Skin of body (tissue), 2 donors: ENCODE data around the gene CIC. TPM values are rescaled to one million over a fixed set of nuclear protein-coding genes. Genes with fewer than 3 reads are reported as not detected.
"Not testable (repeated sequence)": the region's sequence is repeated elsewhere in the genome, so short reads cannot be mapped to it uniquely, and the experiment has no call there.

ENCODE experiments used
- DNase-seq: peaks from one replicate; lab custom pipeline; 2025; lab: John Stamatoyannopoulos, UW
- total RNA-seq: library from RNA; depleted of rRNA; stranded (reverse); fragments of >200 nt; gene quantifications from one replicate; pipeline ENCODE4 v1.2.3, GENCODE V29; 2014

Gene CIC
- total RNA-seq, 1 donor from 2014 or later = 22.4 TPM

DNA sequence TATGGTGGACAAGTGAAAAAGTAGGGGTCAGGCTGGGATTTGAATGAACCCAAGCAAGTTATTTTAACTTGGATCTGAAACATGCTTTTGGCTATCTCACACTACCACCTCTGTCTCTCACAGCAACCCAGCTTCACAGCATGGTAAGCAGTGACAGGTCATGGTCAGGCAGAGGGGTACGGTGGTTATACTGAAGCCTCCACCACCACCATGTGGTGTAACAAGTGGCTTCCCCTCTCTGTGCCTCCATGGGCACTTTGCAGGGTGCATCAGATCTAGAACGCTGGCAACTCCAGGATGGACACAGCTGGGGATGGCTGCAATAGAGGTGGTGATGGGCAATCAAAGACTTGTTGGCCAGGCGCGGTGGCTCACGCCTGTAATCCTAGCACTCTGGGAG lies 43.3 kb downstream of the CIC start:
- no peak for DNase-seq

DNA sequence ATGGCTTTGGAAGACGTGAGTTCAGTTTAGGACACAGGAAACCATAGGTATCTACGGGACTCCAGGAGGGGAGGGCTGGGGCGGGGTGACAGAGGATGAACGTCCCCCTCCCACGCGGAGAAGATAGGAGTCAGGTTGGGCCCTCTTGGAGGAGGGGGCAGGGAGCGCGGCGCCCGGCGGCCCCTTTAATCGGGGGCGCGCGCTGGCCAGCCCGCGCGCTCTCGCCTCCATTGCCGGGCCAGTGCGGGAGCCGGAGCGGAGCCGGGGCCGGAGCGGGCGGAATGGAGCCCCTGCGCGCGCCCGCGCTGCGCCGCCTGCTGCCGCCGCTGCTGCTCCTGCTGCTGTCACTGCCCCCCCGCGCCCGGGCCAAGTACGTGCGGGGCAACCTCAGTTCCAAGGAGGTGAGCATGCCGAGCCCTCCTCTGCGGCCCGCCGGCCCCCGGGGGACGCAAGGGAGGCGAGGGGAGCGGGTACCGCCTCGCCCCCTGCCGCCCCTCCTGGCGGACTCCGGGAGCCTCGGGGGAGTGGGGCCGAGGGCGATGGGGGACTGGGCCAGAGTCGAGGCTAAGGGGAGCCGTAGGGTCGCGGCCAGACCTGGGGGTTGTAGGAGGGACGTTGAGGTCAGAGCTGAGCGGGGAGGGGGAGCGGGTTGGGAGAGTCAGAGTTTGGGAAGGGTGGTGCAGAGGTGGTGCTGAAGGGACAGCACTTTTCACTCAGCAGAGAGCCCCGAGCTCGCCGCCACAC lies 44.2 kb downstream of the CIC start, which contains the start of gene TMEM145:
TMEM145 (plus strand) TSS at position 214 of the 744 bp plus-strand sequence; CDS start at position 282, 68 bp downstream.
- no peak for DNase-seq

DNA sequence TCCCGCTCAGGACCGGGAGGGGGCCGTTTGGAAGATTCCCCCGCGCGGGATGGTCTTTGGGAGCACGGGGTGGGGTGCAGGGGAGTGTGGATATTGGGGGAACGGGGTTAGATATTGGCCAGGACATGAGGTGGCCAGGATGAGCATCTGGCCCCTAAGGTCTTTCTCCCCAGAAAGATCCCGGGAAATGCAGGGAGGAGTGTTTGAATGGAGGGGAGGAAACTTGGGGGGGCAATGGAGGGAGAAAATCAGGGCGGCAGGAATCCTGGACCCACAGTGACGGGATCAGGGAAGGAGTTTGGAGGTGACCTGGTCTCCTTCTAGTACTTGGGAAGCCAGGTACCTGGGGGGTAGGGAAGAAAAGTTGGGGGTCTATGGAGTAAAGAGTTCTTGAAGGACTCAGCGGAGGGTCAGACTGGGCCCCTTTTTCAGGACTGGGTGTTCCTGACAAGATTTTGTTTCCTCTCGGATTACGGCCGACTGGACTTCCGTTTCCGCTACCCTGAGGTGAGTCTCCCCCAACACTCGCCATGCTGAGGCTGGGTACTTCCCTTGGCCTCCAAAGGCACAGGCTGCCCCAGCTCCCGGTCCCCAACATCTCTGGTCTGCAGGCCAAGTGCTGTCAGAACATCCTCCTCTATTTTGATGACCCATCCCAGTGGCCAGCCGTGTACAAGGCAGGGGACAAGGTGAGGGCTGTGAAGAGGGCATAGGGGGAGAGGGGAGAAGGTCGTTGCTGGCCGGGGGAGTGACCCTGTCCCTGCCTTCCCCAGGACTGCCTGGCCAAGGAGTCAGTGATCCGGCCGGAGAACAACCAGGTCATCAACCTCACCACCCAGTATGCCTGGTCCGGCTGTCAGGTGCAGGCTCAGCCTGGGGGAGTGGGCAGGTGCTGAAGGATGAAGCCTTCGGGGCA lies 45.0 kb downstream of the CIC start:
- DNase-seq = no peak

DNA sequence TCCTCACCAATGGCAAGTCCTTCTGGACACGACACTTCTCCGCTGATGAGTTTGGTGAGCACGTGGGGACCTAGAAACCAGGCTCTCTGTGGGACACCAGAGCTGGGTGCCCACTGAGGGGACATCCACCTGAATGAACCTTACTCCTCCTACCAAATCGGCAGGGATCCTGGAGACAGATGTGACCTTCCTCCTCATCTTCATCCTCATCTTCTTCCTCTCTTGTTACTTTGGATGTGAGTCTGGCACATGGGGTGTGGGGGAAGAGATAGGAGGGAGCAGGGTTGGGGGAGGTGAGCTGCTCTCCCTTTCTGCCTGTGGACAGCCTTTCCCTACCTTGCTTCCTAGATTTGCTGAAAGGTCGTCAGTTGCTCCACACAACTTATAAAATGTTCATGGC lies 46.0 kb downstream of the CIC start:
- DNase-seq = no peak

DNA sequence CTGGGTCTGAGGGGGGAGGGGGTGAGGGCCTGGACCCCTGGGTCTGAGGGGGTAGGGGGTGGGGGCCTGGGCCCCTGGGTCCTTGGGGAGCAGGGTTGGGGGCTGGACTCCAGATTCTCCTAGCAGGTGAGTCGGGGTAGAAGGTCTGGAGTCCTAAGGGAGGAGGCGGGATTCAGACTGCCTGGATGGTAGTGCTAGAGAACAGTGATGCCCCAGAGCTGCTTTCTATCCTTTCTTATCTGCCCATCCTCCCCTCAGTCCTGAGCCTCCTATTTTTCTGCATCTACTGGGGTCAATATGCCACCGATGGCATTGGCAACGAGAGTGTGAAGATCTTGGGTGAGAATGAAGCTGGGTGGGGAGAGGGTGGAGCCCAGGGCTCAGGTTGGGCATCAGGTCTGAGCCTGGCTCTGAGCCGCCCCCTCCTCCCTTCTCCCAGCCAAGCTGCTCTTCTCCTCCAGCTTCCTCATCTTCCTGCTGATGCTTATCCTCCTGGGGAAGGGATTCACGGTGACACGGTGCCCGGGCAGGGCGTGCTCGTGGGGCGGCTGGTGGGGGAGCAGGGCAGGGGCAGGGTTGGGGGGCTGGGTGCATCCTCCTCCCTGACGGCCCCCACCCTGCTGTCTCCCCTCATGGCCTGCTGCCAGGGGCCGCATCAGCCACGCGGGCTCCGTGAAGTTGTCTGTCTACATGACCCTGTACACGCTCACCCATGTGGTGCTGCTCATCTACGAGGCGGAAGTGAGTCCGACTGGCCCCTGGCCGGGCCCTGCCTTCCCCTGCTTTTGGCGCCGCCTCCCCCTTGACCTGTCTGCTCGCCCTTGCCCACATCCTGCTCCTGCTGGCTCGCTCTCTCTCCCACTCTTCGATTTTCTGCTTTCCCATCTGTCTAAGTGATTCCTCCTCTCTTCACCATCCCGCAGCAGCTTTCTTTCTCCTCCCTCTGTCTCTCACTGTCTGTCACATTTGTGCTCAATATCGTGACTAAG lies 47.5 kb downstream of the CIC start:
- no peak for DNase-seq

DNA sequence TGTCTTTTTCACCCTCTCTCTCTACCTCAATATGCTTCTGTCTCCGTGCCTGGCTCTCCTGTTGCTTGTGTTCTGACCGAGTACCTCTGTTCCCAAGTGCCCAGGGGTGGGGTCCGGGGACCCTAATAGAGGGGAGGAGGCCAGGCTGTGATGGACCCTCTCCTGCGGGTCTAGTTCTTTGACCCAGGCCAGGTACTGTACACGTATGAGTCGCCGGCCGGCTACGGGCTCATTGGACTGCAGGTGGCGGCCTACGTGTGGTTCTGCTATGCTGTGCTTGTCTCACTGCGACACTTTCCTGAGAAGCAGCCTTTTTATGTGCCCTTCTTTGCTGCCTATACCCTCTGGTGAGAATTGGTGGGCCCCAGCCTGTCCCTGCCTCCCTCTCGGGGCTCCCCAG lies 48.5 kb downstream of the CIC start:
- no peak for DNase-seq

DNA sequence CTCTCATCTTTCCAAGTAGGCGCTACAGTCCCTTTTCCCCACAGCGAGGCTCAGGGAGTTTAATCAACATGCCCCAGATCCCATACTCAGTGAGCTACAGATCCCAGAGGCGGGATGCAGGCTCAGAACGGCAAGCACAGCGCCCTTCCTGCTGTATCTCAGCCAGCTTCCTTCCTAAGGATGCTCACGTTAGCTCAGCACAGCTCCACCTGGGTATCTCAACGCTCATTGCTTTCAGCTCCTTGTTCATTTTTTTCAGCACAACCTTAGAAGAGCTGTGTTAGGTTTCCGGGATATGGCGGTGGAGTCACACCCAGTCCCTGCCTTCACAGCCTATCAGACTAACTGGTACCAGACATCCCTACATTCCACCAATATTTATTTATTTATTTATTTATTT lies 53.3 kb downstream of the CIC start:
- DNase-seq = no peak

DNA sequence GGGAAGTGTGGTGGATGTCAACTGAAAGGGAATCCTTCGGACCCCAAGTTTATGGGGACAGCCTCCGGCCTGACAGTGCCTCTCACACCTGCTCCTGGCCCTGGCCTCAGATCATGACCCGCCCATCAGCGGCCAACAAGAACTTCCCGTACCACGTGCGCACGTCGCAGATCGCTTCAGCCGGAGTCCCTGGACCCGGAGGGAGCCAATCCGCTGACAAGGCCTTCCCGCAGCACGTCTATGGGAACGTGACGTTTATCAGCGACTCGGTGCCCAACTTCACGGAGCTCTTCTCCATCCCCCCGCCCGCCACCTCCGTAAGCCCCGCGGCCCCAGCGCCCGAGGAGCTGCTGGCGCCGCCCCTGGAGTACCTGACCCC lies 54.4 kb downstream of the CIC start:
- DNase-seq = no peak

DNA sequence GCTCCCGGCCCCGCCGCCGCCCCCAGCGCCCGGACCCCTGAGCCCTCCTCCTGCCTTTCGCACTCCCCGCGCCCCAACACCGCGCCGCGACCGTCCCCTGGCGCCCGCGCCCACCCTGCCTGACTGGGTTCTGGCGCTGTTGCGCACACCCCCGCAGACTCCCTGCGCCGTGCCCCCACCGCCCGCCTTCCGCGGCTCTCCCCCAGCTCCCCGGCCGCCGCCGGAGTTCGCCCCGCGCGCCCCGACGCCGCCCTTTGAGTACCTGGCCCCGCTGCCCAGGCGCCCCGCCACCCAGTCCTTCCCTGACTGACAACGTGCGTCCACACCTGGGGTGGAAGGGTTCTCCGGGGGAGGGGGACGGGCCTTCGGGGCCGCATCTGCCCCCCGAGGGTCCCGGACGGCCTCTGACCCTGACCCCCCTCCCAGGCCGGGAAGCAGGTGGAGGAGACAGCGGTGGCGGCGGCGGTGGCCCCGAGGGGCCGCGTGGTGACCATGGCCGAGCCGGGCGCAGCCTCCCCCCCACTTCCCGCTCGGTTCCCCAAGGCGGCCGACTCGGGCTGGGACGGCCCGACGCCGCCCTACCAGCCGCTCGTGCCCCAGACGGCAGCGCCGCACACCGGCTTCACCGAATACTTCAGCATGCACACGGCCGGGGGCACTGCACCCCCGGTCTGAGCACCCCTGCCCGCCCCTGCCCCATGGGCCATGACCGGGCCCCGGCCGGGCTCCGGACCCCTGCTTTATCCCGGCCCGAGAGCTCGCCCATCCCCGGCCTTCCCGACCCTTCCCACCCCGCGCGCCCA lies 55.0 kb downstream of the CIC start:
- DNase-seq = no peak

DNA sequence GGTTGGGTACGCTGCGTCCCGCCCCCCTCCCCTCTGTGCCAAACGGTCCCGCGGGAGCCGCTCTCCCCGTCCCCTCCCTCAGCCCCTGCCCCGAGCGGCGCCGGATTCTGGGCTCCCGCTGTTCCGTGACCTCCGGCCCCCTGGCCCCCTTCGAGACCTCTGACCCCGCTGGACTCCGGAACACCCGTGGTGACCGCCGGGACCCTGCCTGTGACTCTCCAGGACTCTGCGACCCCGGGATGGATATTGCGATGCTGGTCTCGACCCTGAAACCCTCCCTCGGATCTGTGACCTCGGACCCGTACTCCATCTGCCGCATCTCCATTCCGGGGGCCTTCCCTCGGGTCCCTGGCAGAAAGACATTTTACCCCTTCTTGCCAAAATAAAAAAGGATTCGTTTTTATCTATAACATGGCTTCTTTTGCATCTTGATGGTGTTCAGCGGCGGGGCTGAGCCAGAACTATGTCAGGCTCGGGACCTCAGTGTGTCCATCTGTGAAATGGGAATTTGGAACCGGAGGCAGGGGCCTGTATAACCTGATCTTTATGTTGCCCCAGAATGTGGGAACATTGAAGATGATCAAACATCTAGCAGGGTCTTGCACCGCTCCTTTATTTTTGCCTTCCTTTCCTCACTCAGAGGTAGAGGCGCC lies 55.7 kb downstream of the CIC start:
- DNase-seq = no peak

DNA sequence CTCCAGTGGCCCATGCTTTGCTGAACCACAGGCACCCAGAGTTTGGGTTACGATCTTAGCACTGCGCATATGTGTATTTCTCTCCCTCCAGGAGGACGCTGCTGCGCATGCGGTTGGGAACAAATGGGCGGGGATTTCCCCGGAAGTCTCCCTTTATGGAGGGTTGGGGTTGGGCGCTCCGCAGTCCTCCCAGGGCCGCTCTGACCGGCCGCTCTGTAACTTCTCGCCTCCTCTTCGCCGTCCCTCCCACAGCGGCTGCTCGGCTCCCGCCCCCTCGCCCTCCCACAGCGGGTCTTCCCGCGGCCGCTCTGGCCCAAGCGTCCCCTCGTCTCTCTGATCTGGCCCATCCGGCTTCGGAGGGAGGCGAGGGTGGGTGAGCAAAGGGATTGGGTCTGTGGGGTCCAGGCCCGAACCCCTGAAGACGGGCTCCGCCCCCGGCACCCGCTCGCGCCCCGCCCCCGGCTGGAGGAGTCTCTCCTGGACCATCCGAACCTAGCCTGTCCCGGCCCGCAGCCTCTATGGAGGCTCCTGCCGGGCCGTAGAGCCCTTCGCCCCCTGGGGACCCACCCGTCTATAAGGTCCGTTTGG lies 56.4 kb downstream of the CIC start, which contains the start of gene MEGF8:
MEGF8 (plus strand) TSS at position 328 of the 588 bp plus-strand sequence. CDS start 609 bp downstream, outside the sequence.
- DNase-seq = peak; percentile 99

DNA sequence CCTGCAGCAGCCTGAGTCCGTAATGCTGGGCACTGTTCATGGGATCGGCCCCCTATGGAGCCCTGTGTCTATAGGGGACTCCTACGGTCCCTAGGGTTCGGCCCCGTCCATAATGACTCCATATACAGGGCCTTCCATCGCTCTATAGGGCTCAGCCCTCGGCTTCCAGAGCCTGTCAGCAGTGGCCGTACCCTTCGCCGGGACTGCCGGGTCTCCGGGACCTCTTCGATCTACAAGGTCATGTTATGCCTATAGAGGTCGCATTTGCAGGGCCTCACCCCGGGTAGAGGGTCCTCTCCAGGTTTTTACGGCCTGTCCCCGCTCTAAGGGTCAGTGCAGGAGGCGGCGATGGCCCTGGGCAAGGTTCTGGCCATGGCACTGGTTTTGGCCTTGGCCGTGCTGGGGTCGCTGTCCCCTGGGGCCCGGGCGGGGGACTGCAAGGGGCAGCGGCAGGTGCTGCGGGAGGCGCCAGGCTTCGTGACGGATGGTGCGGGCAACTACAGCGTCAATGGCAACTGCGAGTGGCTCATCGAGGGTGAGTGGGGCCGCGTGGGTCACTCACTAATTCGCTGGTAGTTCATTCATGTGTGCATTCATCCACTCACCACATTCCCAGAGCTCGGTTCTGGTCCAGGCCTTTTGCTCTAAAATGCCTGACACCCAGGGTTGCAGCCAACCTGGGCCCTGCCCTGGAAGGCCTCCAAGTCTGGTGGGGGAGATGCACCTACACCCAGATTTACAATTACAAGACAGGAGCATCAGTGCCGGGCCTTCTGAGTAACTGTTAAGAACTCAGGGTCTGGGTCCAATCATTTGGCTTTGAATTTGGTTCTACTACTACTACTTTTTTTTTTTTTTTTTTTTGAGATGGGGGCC lies 57.1 kb downstream of the CIC start:
- no peak for DNase-seq

DNA sequence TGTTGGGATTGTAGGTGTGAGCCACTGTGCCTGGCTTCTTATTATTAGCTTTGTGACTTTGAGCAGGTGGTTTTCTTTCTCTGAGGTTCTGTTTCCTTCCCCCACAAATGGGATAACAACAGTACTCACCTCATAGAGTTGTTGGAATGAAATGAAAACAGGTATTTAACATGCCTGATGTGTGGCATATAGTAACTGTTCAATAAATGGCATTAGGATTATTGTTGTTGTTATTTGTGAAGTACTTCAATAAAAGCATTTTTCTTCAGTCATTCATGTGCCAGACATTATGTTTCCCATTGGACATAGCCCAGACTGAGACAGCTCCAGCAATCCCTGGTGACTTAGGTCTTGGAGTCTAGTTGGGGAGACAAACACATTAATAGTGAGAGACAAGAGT lies 57.9 kb downstream of the CIC start:
- DNase-seq = no peak

DNA sequence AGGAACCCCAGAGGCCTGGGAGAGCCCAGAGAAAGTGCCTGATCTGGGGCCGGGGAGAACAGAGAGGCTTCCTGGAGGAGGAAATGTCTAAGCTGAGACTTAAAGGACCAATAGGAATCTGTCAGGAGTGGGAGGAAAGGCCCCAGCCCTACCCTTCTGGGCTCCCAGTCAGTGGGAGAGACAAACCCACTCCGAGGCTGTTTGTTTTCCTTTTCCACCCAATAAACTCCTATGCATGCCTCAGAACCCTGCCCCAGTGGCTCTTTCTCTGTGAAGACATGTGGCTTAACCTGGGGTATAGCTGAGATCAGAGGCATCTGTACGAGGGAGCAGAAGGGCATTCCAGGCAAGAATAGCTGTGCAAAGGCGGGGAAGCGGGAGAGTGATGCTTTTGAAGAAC lies 58.3 kb downstream of the CIC start:
- no peak for DNase-seq

DNA sequence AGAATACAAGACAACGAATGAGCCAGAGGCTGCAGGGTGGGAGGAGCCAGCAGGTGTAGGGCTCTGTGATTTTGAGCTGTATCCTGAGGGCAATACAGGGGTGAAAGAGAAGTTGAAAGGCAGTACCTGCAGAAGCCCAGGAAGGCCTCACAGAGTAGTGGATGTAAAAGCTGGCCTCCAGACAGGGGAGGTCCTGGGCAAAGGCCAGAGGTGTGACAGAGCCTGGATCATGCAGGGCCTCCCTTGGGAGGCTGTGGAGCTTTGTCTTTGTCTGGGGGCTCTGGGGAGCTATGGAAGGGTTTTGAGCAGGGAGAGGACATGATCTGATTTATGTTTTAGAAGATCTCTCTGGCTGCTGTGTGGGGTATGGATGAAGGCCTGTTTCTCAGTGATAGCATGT lies 59.1 kb downstream of the CIC start:
- DNase-seq = no peak

DNA sequence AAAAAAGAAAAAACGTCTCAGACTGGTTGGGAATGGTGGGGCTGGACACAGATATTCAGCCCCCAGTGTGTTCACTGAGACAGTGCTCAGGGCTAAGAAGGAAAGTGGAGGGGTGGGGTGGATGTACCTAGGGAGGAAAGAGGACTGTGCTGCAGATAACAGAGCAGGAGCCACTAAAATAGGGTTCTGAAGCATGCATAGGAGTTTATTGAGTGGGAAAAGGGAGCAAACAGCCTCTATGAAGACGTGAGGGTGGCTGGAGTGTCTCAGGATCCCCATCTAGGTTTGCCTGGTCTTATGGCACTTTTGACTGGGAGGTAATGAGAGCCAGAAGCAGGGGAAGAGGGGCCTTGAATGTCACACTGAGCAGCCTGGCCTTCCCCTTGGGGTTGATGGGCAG lies 59.8 kb downstream of the CIC start:
- no peak for DNase-seq

DNA sequence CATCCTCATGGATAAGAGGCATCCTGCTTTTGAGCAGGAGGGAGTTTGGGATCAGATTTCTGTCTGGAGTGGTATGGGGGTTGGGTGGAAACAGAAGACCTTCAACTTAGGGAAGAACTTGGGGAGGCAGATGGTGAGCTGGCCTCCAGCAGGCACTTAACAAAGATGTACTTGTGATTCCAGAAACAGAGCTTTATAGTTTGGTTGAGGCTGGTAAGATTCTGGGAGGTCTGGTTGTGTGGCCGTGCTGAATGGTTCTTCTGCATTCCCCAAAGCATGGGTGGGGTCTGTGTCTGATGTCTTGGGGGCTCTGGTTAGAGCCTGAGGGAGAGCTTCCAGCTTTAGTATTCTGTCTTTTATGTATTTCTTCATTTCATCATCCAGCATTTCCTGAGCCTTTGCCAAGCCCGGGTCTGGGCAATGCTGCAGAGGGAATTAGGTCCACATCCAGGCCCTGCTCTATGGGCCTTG lies 61.2 kb downstream of the CIC start:
- peak; percentile 73 for DNase-seq

DNA sequence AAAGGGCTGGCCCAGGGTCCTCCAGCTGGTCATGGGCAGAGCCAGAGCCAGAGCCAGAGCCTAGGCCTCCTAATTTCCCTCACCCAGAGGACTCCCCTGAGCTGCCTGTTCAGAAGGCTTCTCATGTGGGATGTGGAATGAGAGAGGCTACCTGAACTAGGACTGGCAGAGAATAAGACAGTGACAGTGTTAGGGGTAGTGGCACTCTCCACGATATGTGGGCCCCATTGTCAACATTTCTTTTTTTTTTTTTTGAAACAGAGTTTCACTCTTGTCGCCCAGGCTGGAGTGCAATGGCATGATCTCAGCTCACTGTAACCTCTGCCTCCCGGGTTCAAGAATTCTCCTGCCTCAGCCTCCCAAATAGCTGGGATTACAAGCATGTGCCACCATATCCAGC lies 62.3 kb downstream of the CIC start:
- DNase-seq = not testable (repeated sequence)
